DND-41 (cell line): Measurements from ENCODE around the gene ADCY1.
"Not testable (repeated sequence)": the region's sequence is repeated elsewhere in the genome, so short reads cannot be mapped to it uniquely, and the experiment has no call there.

Experiments
- ATAC-seq: fragments of 200-7000 bp; cut with Tn5 transposase; 3 replicates; pipeline ENCODE4 v1.9.1; 2021; ENCODE audit warnings: low read depth; ENCODE audit not compliant: insufficient read depth
- DNase-seq: peaks from one replicate; pipeline ENCODE4 v3.0.0-alpha.2; 2020
- H2AFZ ChIP-seq: 2 replicates; pipeline ENCODE4 v1.6.0; 2012; ENCODE audit warnings: low read depth, low read length
- H3K27ac ChIP-seq: 2 replicates; pipeline ENCODE4 v1.5.1; 2012; ENCODE audit warnings: low read length, inconsistent platforms
- H3K27me3 ChIP-seq: fragments of 200-600 bp; sonication (generic); 2 replicates; pipeline ENCODE4 v1.6.0; 2012; ENCODE audit warnings: low read length, mild to moderate bottlenecking, inconsistent platforms; ENCODE audit not compliant: insufficient read depth, poor library complexity
- H3K36me3 ChIP-seq: 2 replicates; pipeline ENCODE4 v1.5.1; 2012; ENCODE audit warnings: low read length, inconsistent platforms; ENCODE audit not compliant: insufficient read depth
- H3K4me1 ChIP-seq: 2 replicates; pipeline ENCODE4 v1.5.1; 2012; ENCODE audit warnings: mild to moderate bottlenecking, low read length; ENCODE audit not compliant: insufficient read depth
- H3K4me2 ChIP-seq: 2 replicates; pipeline ENCODE4 v1.6.0; 2012; ENCODE audit warnings: mild to moderate bottlenecking, moderate library complexity, low read length, inconsistent platforms; ENCODE audit not compliant: insufficient read depth
- H3K4me3 ChIP-seq, 2 experiments: fragments of 200-600 bp in 1 of 2; shearing (Covaris generic) in 1 of 2; 2 replicates each; pipeline ENCODE4 v1.5.1; 2012 to 2016; ENCODE audit warnings: inconsistent platforms in 2 of 2, low read length in 2 of 2, mild to moderate bottlenecking in 2 of 2, low read depth in 1 of 2, moderate library complexity in 1 of 2
- H3K79me2 ChIP-seq: 2 replicates; pipeline ENCODE4 v1.6.0; 2012; ENCODE audit warnings: low read length, inconsistent platforms; ENCODE audit not compliant: insufficient read depth
- H3K9ac ChIP-seq: 2 replicates; pipeline ENCODE4 v1.6.0; 2012; ENCODE audit warnings: low read depth, mild to moderate bottlenecking, inconsistent platforms, low read length, moderate library complexity
- H3K9me3 ChIP-seq: 2 replicates; pipeline ENCODE4 v1.5.1; 2012; ENCODE audit warnings: low read length, moderate library complexity, mild to moderate bottlenecking, inconsistent platforms; ENCODE audit not compliant: insufficient read depth, severe bottlenecking
- H4K20me1 ChIP-seq: 2 replicates; pipeline ENCODE4 v1.6.0; 2012; ENCODE audit warnings: low read length; ENCODE audit not compliant: insufficient read depth
- EZH2 ChIP-seq: IDR thresholded peaks from 3 replicates; pipeline ENCODE4 v1.6.1; 2012; ENCODE audit warnings: borderline replicate concordance, low read depth, mild to moderate bottlenecking, moderate library complexity, low read length, inconsistent platforms; ENCODE audit not compliant: severe bottlenecking
- TF ChIP-seq, protein P1 (sequence below): IDR thresholded peaks from 2 replicates; pipeline ENCODE4 v1.5.1; 2012; ENCODE audit warnings: borderline replicate concordance, low read length, moderate library complexity, mild to moderate bottlenecking; ENCODE audit not compliant: poor library complexity, severe bottlenecking; ENCODE audit errors: extremely low read depth

Gene ADCY1

DNA sequence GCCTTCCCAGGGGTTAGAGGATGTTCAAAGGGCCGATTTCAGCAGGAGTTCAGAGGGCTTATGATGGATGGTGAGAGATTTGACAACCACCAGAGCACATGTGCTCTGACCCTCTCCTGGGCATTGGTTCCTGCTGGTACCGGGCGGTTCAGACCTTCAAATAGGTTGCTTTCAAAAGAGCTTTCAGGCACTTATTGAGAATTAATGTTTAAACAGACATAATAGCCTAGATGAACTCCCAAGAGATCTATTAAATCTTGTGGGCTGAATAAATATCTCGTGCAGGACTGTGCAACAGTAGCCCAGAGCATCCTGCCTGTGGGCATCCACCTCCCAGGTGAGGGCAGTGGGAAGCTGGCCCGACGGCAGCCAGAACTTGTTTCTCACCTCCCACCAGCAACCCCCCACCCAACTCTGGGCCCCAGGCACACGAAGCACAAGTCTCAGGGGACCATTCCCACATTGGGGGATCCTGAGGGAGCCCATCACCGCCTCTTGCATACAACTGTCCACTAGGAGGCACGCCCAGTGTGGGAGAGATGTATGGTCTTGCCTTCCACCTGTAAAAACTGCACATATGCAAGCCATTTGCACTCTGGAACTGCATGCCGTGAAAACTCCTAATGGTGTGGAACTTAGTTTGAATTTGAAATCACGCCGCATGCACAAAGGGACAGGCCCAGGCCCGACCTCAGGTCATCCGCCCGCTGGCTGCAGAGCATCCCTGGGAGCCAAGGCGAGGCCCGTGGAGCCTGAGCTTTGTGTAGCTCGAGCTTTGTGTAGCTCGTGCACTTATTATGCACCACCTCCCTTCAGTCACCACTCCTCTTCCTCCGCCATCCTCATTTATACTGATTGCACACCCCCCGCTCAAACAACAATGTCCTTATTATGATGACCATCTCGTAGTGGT, 147.8 kb downstream of the ADCY1 start:
- no peak overlapping the region for H3K4me2 ChIP-seq
- H3K4me1 ChIP-seq, result peaks cover 7% of the 10 kb centered on the region
- H2AFZ ChIP-seq, result no peak overlapping the region
- no peaks in the 10 kb centered on the region for H3K79me2 ChIP-seq
- peaks cover 23% of the 10 kb centered on the region for H3K36me3 ChIP-seq
- no peak overlapping the region for H3K27ac ChIP-seq
- H3K27me3 ChIP-seq, result no peaks in the 10 kb centered on the region
- H3K4me3 ChIP-seq, result no peak overlapping the region
- TF ChIP-seq EZH2, result no peak
- TF ChIP-seq, protein P1, sequence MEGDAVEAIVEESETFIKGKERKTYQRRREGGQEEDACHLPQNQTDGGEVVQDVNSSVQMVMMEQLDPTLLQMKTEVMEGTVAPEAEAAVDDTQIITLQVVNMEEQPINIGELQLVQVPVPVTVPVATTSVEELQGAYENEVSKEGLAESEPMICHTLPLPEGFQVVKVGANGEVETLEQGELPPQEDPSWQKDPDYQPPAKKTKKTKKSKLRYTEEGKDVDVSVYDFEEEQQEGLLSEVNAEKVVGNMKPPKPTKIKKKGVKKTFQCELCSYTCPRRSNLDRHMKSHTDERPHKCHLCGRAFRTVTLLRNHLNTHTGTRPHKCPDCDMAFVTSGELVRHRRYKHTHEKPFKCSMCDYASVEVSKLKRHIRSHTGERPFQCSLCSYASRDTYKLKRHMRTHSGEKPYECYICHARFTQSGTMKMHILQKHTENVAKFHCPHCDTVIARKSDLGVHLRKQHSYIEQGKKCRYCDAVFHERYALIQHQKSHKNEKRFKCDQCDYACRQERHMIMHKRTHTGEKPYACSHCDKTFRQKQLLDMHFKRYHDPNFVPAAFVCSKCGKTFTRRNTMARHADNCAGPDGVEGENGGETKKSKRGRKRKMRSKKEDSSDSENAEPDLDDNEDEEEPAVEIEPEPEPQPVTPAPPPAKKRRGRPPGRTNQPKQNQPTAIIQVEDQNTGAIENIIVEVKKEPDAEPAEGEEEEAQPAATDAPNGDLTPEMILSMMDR, result peak; percentile 12
- no peak for ATAC-seq
- no peak overlapping the region for H3K9ac ChIP-seq
- DNase-seq, result no peak
- H3K9me3 ChIP-seq, result peaks cover 2% of the 10 kb centered on the region
- no peaks in the 10 kb centered on the region; the same call in 1 of the 2 replicates for H4K20me1 ChIP-seq

DNA sequence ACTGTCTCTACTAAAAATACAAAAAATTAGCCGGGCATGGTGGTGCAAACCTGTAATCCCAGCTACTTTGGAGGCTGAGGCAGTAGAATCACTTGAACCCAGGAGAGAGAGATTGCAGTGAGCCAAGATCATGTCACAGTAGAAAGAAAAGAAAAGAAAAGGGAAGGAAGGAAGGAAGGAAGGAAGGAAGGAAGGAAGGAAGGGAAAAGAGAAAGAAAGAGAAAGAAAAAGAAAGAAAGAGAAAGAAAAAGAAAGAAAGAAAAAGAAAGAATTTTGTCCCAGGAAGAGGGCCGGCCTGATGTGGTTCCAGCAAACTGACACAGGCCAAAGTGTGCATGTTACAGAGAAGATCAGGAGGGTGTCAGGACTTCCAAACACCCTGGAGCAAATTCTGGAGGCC, 151.1 kb downstream of the ADCY1 start:
- peaks cover 37% of the 10 kb centered on the region for H3K36me3 ChIP-seq
- H3K27me3 ChIP-seq, DNase-seq, H2AFZ ChIP-seq, H3K4me2 ChIP-seq, H4K20me1 ChIP-seq, H3K9ac ChIP-seq, H3K9me3 ChIP-seq, H3K27ac ChIP-seq, ATAC-seq, H3K4me1 ChIP-seq, H3K79me2 ChIP-seq, H3K4me3 ChIP-seq: not testable (repeated sequence)

DNA sequence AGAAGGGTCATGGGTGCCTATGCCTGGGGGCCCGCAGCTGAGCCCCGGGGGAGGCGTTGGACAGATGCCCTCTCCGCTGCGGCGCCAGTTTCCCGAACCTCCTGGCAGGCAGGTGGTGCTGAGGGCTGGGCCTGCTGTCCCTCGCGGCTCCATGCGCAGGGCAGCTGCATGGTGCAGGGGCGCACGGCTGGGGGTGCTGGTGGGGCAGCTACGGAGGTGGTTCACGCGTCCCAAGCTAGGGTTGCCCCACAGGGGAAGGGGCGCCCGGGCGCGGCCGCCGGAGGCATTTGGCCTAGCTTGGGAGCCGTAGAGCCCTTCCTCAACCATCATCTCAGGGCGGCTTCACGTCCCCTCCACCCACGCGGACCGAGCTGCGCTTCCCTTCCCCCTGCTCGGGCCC, 152.7 kb downstream of the ADCY1 start:
- Histone ChIP-seq H3K4me1 (no peaks in the 10 kb centered on the region), H3K27ac (no peak overlapping the region), H3K4me2 (no peak overlapping the region), H3K9ac (no peak overlapping the region), H4K20me1 (no peaks in the 10 kb centered on the region), H3K27me3 (no peaks in the 10 kb centered on the region), H3K36me3 (peaks cover 37% of the 10 kb centered on the region), H3K79me2 (no peaks in the 10 kb centered on the region), H3K9me3 (peaks cover 3% of the 10 kb centered on the region), H2AFZ (no peak overlapping the region), H3K4me3 (no peak overlapping the region)
- DNase-seq (no peak), ATAC-seq (no peak)
- TF ChIP-seq EZH2, result no peak
- TF ChIP-seq, protein P1, result no peak

DNA sequence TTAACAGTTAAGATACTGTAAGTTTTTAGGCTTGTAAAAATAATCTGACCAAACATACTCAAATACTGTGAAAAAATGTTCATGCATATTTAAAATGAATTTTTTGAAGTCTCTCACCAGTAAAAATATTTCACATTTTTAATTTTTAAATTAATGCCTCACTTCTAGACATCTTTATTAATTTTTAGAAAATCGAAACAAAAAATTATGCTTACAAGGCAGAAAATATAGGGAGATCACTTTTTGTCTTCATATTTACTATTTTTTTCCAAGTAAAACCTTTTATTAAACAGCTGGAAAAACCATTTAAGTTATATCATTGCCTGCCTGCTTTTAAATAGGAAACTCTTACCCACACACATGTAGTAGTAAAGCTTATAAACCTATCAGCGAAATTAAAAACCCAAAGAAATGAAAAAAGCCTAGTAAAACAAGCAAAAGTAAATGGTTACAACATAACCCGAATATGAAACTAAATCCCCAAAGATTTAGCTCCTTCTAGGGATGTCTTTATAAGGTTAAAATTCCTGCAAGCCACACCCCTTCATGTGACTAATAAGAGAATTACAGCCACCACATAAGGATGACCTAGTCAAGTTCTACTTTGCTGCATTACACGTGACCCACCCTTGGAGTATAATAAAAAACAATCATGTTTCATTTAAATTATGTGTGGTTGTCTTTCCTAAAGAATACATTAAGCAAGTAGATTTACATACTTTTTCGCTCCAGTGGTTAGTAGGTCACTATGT, 157.7 kb downstream of the ADCY1 start:
- not testable (repeated sequence) for H3K79me2 ChIP-seq, DNase-seq, H3K4me1 ChIP-seq, ATAC-seq, H3K9ac ChIP-seq, H2AFZ ChIP-seq, H3K4me3 ChIP-seq, H3K27me3 ChIP-seq, H3K27ac ChIP-seq, H4K20me1 ChIP-seq, H3K4me2 ChIP-seq, H3K9me3 ChIP-seq
- H3K36me3 ChIP-seq, result peaks cover 23% of the 10 kb centered on the region

DNA sequence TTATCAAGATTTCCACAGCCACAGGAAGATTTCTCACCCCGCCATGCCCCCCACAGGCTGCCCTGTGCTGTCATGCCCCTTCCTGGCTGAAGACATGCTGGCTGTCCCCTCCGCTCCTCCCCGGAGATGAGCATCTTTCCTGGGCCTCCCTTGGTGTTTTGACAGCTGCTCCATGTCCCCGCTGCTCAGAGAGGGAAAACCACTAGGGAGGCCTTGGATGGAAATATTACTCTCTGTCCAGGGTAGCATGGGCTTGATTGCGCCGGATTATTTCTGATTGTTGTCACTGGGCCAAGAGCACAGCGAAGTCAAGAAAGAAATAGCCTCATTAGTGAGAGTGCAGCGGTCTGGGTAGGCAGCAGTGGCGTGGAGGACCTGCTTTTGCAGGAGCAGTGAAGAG, 164.8 kb downstream of the ADCY1 start:
- H2AFZ ChIP-seq, H3K9me3 ChIP-seq, H4K20me1 ChIP-seq, H3K79me2 ChIP-seq, ATAC-seq, H3K27ac ChIP-seq, H3K4me2 ChIP-seq, H3K4me1 ChIP-seq, H3K27me3 ChIP-seq, DNase-seq, H3K9ac ChIP-seq, H3K4me3 ChIP-seq: not testable (repeated sequence)
- peaks cover 26% of the 10 kb centered on the region for H3K36me3 ChIP-seq

DNA sequence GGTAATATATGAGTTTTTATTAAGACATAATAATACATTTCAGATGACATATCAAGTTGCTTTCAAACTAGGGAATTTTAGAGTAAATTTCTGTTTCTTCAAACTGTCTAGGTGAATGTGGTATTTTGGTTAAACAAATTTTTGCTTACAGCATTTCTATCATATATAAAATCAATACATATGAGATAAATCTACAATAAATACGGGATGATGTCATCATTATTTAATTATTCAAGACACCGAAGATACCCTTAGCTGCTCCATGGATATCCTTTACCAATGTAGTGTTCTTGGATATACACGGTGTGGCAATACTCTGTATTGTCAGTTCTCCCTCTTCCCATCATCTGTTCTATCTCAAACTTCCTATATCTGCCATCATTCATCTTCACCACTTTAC, 166.4 kb downstream of the ADCY1 start:
- not testable (repeated sequence) for H4K20me1 ChIP-seq, H3K79me2 ChIP-seq, H3K9me3 ChIP-seq, DNase-seq, H2AFZ ChIP-seq, H3K9ac ChIP-seq, H3K4me3 ChIP-seq, H3K4me2 ChIP-seq, H3K4me1 ChIP-seq, H3K27ac ChIP-seq, ATAC-seq, H3K27me3 ChIP-seq
- peaks cover 27% of the 10 kb centered on the region for H3K36me3 ChIP-seq
